ENCODE results near the gene SSBP2.

Gene SSBP2

GRCh38 chr5:81395262-81395661, 355.6 kb downstream of the SSBP2 start:
- no peak for TF ChIP-seq CTCF (conservative IDR thresholded peaks at IDR 0.05; ENCODE audit: control insufficient read depth, insufficient read depth, low read depth, low read length)
- no peak overlapping the region for H3K4me3 ChIP-seq (ENCODE audit: control insufficient read depth, low read depth, low read length)
- no peak for DNase-seq (ENCODE audit: low read depth)

- TF ChIP-seq CTCF (conservative IDR thresholded peaks at IDR 0.05; ENCODE audit: control insufficient read depth, insufficient read depth, low read depth, low read length) = no peak
- peak; percentile 17 for DNase-seq (ENCODE audit: low read depth)
- peak within 1 kb of the TSS; percentile 42 for H3K4me3 ChIP-seq (ENCODE audit: control insufficient read depth, low read depth, low read length)
These were observed 356.8 kb downstream of the SSBP2 start, which contains the start of gene ACOT12 for GRCh38 chr5:81393783-81394718. TSS of gene ACOT12 (minus strand) at chr5:81394134. CDS start at chr5:81394114, 20 bp downstream.

GRCh38 chr5:81393430-81393782, 357.5 kb downstream of the SSBP2 start:
- peak; percentile 2 for TF ChIP-seq CTCF (conservative IDR thresholded peaks at IDR 0.05; ENCODE audit: control insufficient read depth, insufficient read depth, low read depth, low read length)
- no peak for DNase-seq (ENCODE audit: low read depth)
- peak overlapping the region; percentile 42 for H3K4me3 ChIP-seq (ENCODE audit: control insufficient read depth, low read depth, low read length)

GRCh38 chr5:81389025-81389424, 361.9 kb downstream of the SSBP2 start:
- TF ChIP-seq CTCF (conservative IDR thresholded peaks at IDR 0.05; ENCODE audit: control insufficient read depth, insufficient read depth, low read depth, low read length) = no peak
- H3K4me3 ChIP-seq (ENCODE audit: control insufficient read depth, low read depth, low read length) = no peak overlapping the region
- no peak for DNase-seq (ENCODE audit: low read depth)

GRCh38 chr5:81388169-81388568, 362.7 kb downstream of the SSBP2 start:
- H3K4me3 ChIP-seq (ENCODE audit: control insufficient read depth, low read depth, low read length) = no peak overlapping the region
- DNase-seq (ENCODE audit: low read depth) = no peak
- TF ChIP-seq CTCF (conservative IDR thresholded peaks at IDR 0.05; ENCODE audit: control insufficient read depth, insufficient read depth, low read depth, low read length) = no peak

GRCh38 chr5:81383867-81384266, 367.0 kb downstream of the SSBP2 start:
- TF ChIP-seq CTCF (conservative IDR thresholded peaks at IDR 0.05; ENCODE audit: control insufficient read depth, insufficient read depth, low read depth, low read length) = no peak
- H3K4me3 ChIP-seq (ENCODE audit: control insufficient read depth, low read depth, low read length) = no peak overlapping the region
- DNase-seq (ENCODE audit: low read depth) = no peak
